Keratinocyte (primary cell): ENCODE data around the gene DCAF6.

Experiments
- CTCF ChIP-seq, 3 experiments: IDR thresholded peaks in 1 of 3; conservative IDR thresholded peaks in 1 of 3; optimal IDR thresholded peaks in 1 of 3; 2 replicates in 2 of 3; 3 replicates in 1 of 3; pipeline versions ENCODE3 to v1.5.1; 2011; ENCODE audit warnings: low read length in 3 of 3, mild to moderate bottlenecking in 3 of 3, moderate library complexity in 2 of 3, control low read depth in 1 of 3, inconsistent platforms in 1 of 3; ENCODE audit not compliant: insufficient read depth in 2 of 3; ENCODE audit errors: extremely low read depth in 1 of 3
- EZH2 ChIP-seq: IDR thresholded peaks from one replicate; pipeline ENCODE4 v1.6.1; 2012; ENCODE audit warnings: inconsistent platforms, mild to moderate bottlenecking, low read length, moderate library complexity

GRCh38 chr1:168089979-168090337 lies 153.5 kb downstream of the DCAF6 start:
- no peak for TF ChIP-seq CTCF (optimal IDR thresholded peaks at IDR 0.05 in 1 of 3, IDR thresholded peaks at IDR 0.05 in 1 of 3, conservative IDR thresholded peaks at IDR 0.05 in 1 of 3; ENCODE audit: extremely low read depth in 1 of 3, insufficient read depth in 2 of 3, low read length in 3 of 3)
- TF ChIP-seq EZH2, result no peak
